GM20431 (cell line): ENCODE measurements around the gene BAG5.
"Not testable (repeated sequence)": the region's sequence is repeated elsewhere in the genome, so short reads cannot be mapped to it uniquely, and the experiment has no call there.

Experiments
- in situ Hi-C: fragments of 300-500 bp; cut with MseI, MboI; formaldehyde crosslinking; loops from one replicate; pipeline ENCODE4 v1.15.0; 2020; ENCODE audit warnings: low sequenced_read_pairs; ENCODE audit not compliant: unreplicated experiment

Gene BAG5

GRCh38 chr14:103512701-103513611 is 49.5 kb downstream of the BAG5 start:
- in situ Hi-C loops: no loop called here

GRCh38 chr14:103512180-103512579 is 50.3 kb downstream of the BAG5 start:
- in situ Hi-C loops: not testable (repeated sequence)

DNA sequence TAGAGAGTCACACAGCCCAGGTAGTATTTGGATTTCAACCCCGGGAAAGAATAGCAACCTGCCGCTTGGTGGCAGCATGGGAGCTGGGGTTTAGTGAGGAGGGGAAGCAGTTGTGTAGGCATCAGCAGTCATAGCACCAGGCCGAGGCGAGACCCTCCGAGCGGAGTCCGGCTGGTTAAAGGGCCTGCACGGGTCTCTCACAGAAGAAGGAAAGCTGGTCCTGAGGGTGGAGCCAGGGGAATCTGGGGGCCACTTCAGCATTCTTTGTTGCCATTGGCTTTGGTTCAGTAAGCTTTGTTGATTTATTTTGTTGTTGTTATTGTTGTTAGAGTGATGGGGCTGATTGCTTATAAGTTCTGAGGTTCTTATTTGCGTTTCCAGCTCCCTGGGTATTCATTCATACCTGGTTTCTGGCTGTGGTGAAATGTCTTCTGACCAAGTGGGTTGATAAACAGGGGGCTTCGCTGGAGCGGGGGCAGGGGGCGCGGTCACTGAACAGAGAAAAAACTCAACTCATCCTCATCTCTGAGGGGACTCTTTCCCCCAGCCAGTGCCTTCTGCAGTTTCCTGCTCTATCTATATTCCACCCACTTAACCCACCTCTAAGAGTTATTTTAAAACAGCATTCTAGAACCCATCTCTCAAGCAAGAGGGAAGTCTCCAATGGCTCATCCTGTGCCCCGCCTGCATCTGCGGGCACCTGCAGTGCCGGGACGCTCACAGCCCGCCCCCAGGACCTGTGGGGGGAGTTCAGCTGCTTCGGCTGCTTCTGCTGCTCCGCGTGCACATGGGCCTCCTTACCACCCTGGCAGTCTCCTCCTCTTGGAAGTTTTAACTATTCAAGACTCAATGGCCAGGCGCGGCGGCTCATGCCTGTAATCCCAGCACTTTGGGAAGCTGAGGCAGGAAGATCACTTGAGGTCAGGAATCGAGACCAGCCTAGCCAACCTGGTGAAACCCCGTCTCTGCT is 51.4 kb downstream of the BAG5 start:
- in situ Hi-C loops: no loop called here

DNA sequence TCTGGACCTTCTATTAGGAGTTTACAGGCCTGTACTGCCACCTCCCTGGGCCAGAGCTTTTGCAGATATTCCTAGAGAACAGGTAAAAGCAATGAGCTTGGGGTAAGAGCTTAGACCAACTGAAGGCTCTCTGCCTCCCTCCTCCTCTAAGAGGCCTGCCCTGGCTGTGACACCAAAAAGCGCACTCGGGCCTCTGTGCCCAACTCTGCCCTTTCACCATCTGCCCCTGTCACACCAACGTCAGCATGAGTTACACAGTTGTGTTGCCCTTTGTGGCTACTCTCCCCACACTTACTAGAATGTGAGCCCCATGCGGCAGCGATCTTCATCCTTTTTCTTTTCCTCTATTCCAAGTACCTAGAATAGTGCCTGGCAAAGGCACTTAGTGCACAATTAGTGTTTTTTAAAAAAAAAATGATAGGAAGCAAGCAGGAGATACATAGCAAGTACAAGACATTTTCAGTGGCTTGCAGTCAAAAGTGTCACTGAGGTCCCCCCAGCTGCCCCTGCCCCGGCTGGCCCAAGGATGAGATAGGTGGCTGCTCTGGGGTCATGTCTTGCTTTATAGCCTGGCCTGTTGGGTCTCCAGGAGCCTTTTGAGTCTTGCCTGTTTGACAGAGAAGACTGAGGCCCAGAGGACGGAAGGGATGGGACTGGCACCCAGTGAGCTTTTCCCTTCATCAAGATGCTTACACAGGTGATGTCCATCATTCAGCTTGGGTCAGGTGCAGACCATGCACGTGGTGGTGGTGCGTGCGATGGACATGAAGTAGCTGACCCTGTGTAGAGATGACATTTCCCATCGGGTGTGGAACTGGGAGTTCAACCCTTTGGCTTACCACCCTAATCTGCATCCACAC is 52.4 kb downstream of the BAG5 start:
- in situ Hi-C loops: no loop called here

- in situ Hi-C loops: no loop called here
Observed at GRCh38 chr14:103508521-103509329, 53.7 kb downstream of the BAG5 start.

- in situ Hi-C loops: no loop called here
Observed at GRCh38 chr14:103507751-103508150, 54.7 kb downstream of the BAG5 start.
